ENCODE data around the gene TRAF1.

The TRAF1 gene

GRCh38 chr9:120920806-120921178 lies 5.8 kb downstream of the TRAF1 start:
- Histone ChIP-seq H3K4me1 (ENCODE audit: insufficient read depth, low read length) (peaks cover 13% of the 10 kb centered on the region), H3K36me3 (ENCODE audit: insufficient read depth, low read length) (no peaks in the 10 kb centered on the region), H3K27ac (ENCODE audit: low read depth, low read length) (no peak overlapping the region), H3K4me3 (ENCODE audit: low read depth in 1 of 2, low read length in 2 of 2) (no peak overlapping the region), H3K27me3 (ENCODE audit: control insufficient read depth in 1 of 2, insufficient read depth in 2 of 2, low read length in 2 of 2) (no peaks in the 10 kb centered on the region), H3K9me3 (ENCODE audit: low read length) (no peaks in the 10 kb centered on the region), H3K9ac (ENCODE audit: low read length) (no peak overlapping the region)

- H3K9ac ChIP-seq (ENCODE audit: low read length), result no peak overlapping the region
- no peaks in the 10 kb centered on the region for H3K36me3 ChIP-seq (ENCODE audit: insufficient read depth, low read length)
- H3K4me1 ChIP-seq (ENCODE audit: insufficient read depth, low read length), result peaks cover 13% of the 10 kb centered on the region
- H3K9me3 ChIP-seq (ENCODE audit: low read length), result no peaks in the 10 kb centered on the region
- no peaks in the 10 kb centered on the region for H3K27me3 ChIP-seq (ENCODE audit: control insufficient read depth in 1 of 2, insufficient read depth in 2 of 2, low read length in 2 of 2)
- no peak overlapping the region for H3K4me3 ChIP-seq (ENCODE audit: low read depth in 1 of 2, low read length in 2 of 2)
- no peak overlapping the region for H3K27ac ChIP-seq (ENCODE audit: low read depth, low read length)
These were observed 6.5 kb downstream of the TRAF1 start for GRCh38 chr9:120919843-120920805.

GRCh38 chr9:120918931-120919842 lies 7.4 kb downstream of the TRAF1 start:
- Histone ChIP-seq H3K36me3 (ENCODE audit: insufficient read depth, low read length) (no peaks in the 10 kb centered on the region), H3K4me3 (ENCODE audit: low read depth in 1 of 2, low read length in 2 of 2) (no peak overlapping the region), H3K27ac (ENCODE audit: low read depth, low read length) (no peak overlapping the region), H3K4me1 (ENCODE audit: insufficient read depth, low read length) (peaks cover 13% of the 10 kb centered on the region), H3K9me3 (ENCODE audit: low read length) (no peaks in the 10 kb centered on the region), H3K27me3 (ENCODE audit: control insufficient read depth in 1 of 2, insufficient read depth in 2 of 2, low read length in 2 of 2) (no peaks in the 10 kb centered on the region), H3K9ac (ENCODE audit: low read length) (no peak overlapping the region)

GRCh38 chr9:120917929-120918762 lies 8.4 kb downstream of the TRAF1 start:
- no peak overlapping the region for H3K9ac ChIP-seq (ENCODE audit: low read length)
- no peak overlapping the region for H3K27ac ChIP-seq (ENCODE audit: low read depth, low read length)

GRCh38 chr9:120916991-120917880 lies 9.4 kb downstream of the TRAF1 start:
- Histone ChIP-seq H3K9me3 (ENCODE audit: low read length) (no peaks in the 10 kb centered on the region), H3K4me1 (ENCODE audit: insufficient read depth, low read length) (peaks cover 13% of the 10 kb centered on the region), H3K36me3 (ENCODE audit: insufficient read depth, low read length) (peaks cover 6% of the 10 kb centered on the region), H3K27ac (ENCODE audit: low read depth, low read length) (peak overlapping the region; percentile 10), H3K27me3 (ENCODE audit: control insufficient read depth in 1 of 2, insufficient read depth in 2 of 2, low read length in 2 of 2) (no peaks in the 10 kb centered on the region), H3K9ac (ENCODE audit: low read length) (no peak overlapping the region), H3K4me3 (ENCODE audit: low read depth in 1 of 2, low read length in 2 of 2) (no peak overlapping the region)

More at GRCh38 chr9:120917929-120918762, 8.4 kb downstream of the TRAF1 start:
- H3K4me3 ChIP-seq (ENCODE audit: low read depth in 1 of 2, low read length in 2 of 2), result no peak overlapping the region
- H3K9me3 ChIP-seq (ENCODE audit: low read length), result no peaks in the 10 kb centered on the region
- H3K4me1 ChIP-seq (ENCODE audit: insufficient read depth, low read length), result peaks cover 13% of the 10 kb centered on the region
- no peaks in the 10 kb centered on the region for H3K36me3 ChIP-seq (ENCODE audit: insufficient read depth, low read length)
- H3K27me3 ChIP-seq (ENCODE audit: control insufficient read depth in 1 of 2, insufficient read depth in 2 of 2, low read length in 2 of 2), result no peaks in the 10 kb centered on the region

GRCh38 chr9:120916588-120916987 lies 10.0 kb downstream of the TRAF1 start:
- H3K4me3 ChIP-seq (ENCODE audit: low read depth in 1 of 2, low read length in 2 of 2), result no peak overlapping the region
- no peaks in the 10 kb centered on the region for H3K9me3 ChIP-seq (ENCODE audit: low read length)
- peak overlapping the region; percentile 10 for H3K27ac ChIP-seq (ENCODE audit: low read depth, low read length)
- no peak overlapping the region for H3K9ac ChIP-seq (ENCODE audit: low read length)
- H3K4me1 ChIP-seq (ENCODE audit: insufficient read depth, low read length), result peaks cover 13% of the 10 kb centered on the region
- no peaks in the 10 kb centered on the region for H3K27me3 ChIP-seq (ENCODE audit: control insufficient read depth in 1 of 2, insufficient read depth in 2 of 2, low read length in 2 of 2)
- H3K36me3 ChIP-seq (ENCODE audit: insufficient read depth, low read length), result peaks cover 6% of the 10 kb centered on the region

DNA sequence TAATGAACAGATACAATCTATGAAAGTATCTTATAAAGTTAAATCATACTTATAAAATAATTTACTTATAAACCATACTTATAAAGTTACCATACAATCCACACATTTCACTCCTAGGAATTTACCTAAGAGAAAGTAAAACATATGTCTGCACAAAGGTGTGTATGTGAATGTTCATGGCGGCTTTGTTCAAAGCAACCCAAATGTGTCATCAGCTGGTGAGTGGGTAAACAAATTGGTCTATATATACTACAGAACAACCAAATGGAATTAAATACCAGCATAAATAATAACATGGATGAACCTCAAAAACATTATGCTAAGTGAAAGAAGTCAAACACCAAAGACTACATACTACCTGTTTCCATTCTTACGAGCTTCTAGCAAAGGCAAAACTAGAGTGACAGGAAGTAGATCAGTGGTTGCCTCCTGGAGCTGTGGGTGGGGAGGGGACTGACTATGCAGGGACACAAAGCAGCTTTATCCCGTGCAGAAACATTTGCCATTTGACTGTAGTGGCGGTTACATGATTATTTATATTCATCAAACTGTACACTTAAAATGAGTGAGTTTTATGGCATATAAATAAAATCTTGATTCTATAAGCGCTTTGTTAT lies 10.6 kb downstream of the TRAF1 start:
- Histone ChIP-seq H3K4me3 (ENCODE audit: low read depth in 1 of 2, low read length in 2 of 2) (no peak overlapping the region), H3K9ac (ENCODE audit: low read length) (no peak overlapping the region), H3K27ac (ENCODE audit: low read depth, low read length) (no peak overlapping the region), H3K36me3 (ENCODE audit: insufficient read depth, low read length) (peaks cover 6% of the 10 kb centered on the region), H3K27me3 (ENCODE audit: control insufficient read depth in 1 of 2, insufficient read depth in 2 of 2, low read length in 2 of 2) (no peaks in the 10 kb centered on the region), H3K9me3 (ENCODE audit: low read length) (no peaks in the 10 kb centered on the region), H3K4me1 (ENCODE audit: insufficient read depth, low read length) (peaks cover 13% of the 10 kb centered on the region)

- Histone ChIP-seq H3K4me3 (ENCODE audit: low read depth in 1 of 2, low read length in 2 of 2) (no peak overlapping the region), H3K27ac (ENCODE audit: low read depth, low read length) (no peak overlapping the region), H3K4me1 (ENCODE audit: insufficient read depth, low read length) (peaks cover 9% of the 10 kb centered on the region), H3K9ac (ENCODE audit: low read length) (no peak overlapping the region), H3K27me3 (ENCODE audit: control insufficient read depth in 1 of 2, insufficient read depth in 2 of 2, low read length in 2 of 2) (no peaks in the 10 kb centered on the region), H3K36me3 (ENCODE audit: insufficient read depth, low read length) (peaks cover 6% of the 10 kb centered on the region), H3K9me3 (ENCODE audit: low read length) (no peaks in the 10 kb centered on the region)
These were observed 11.6 kb downstream of the TRAF1 start for GRCh38 chr9:120914953-120915352.

DNA sequence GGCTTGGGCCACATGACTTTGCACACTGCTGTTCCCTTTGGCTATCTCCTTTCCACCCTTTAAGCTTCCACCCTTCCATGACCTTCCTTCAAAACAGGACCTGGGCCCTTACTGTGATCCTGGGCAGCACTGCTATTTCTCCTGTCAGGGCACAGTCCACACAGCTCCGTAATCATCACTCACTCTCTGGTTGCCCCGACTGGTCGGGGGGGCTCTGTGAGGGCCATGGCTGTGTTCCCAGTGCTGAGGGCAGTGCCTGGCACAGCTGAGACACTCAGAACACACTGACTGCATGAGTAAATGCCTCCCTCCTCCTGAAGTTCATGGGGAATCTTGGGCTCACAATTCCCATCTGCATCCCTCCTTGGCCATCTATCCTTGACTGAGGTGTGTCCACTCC lies 12.2 kb downstream of the TRAF1 start:
- H3K36me3 ChIP-seq (ENCODE audit: insufficient read depth, low read length), result peaks cover 6% of the 10 kb centered on the region
- H3K27me3 ChIP-seq (ENCODE audit: control insufficient read depth in 1 of 2, insufficient read depth in 2 of 2, low read length in 2 of 2), result no peaks in the 10 kb centered on the region
- H3K4me3 ChIP-seq (ENCODE audit: low read depth in 1 of 2, low read length in 2 of 2), result no peak overlapping the region
- H3K4me1 ChIP-seq (ENCODE audit: insufficient read depth, low read length), result peaks cover 3% of the 10 kb centered on the region
- no peaks in the 10 kb centered on the region for H3K9me3 ChIP-seq (ENCODE audit: low read length)
- no peak overlapping the region for H3K27ac ChIP-seq (ENCODE audit: low read depth, low read length)
- H3K9ac ChIP-seq (ENCODE audit: low read length), result no peak overlapping the region

All from muscle layer of colon (tissue), 2 donors.